Fibroblast of lung (primary cell): Measurements from ENCODE around the gene SMAD2.

ENCODE experiments used
- CTCF ChIP-seq, 2 donors: IDR thresholded peaks in 1 of 2; conservative IDR thresholded peaks in 1 of 2; 1 replicate in 1 of 2; 2 replicates in 1 of 2; pipeline ENCODE4 v1.5.1; 2011 to 2012; ENCODE audit warnings: low read length in 2 of 2, control low read depth in 1 of 2, inconsistent platforms in 1 of 2, low read depth in 1 of 2, mild to moderate bottlenecking in 1 of 2
- EZH2 ChIP-seq: IDR thresholded peaks from 2 replicates; pipeline ENCODE4 v1.5.1; 2012; ENCODE audit warnings: low read length, control low read depth, mild to moderate bottlenecking; ENCODE audit errors: missing control alignments

- TF ChIP-seq CTCF (conservative IDR thresholded peaks at IDR 0.05 in 1 of 2, IDR thresholded peaks at IDR 0.05 in 1 of 2; ENCODE audit: low read depth in 1 of 2, low read length in 2 of 2) (no peak), EZH2 (no peak)
Measured at GRCh38 chr18:47915930-47916329, 14.5 kb downstream of the SMAD2 start.
